Measurements from ENCODE around the gene SRPRA.
"Not testable (repeated sequence)": the region's sequence is repeated elsewhere in the genome, so short reads cannot be mapped to it uniquely, and the experiment has no call there.

SRPRA gene

GRCh38 chr11:126282736-126283591, 14.3 kb upstream of the SRPRA start, which contains the start of gene TIRAP:
TSS of gene TIRAP (plus strand) at chr11:126283093. CDS start at chr11:126290895, 7,802 bp downstream.
- no peak for DNase-seq

- no peak for DNase-seq
Measured at GRCh38 chr11:126282361-126282735, 13.7 kb upstream of the SRPRA start.

- DNase-seq = no peak
Measured at GRCh38 chr11:126281666-126282175, 13.0 kb upstream of the SRPRA start.

GRCh38 chr11:126281245-126281644, 12.6 kb upstream of the SRPRA start:
- DNase-seq = no peak

- no peak for DNase-seq
Measured at GRCh38 chr11:126280595-126280994, 11.9 kb upstream of the SRPRA start.

- no peak for DNase-seq
Measured at GRCh38 chr11:126279191-126279590, 10.5 kb upstream of the SRPRA start.

GRCh38 chr11:126277780-126278179, 9.1 kb upstream of the SRPRA start:
- DNase-seq = no peak

- no peak for DNase-seq
Measured at GRCh38 chr11:126277322-126277721, 8.6 kb upstream of the SRPRA start.

- no peak for DNase-seq
Measured at GRCh38 chr11:126268361-126268707, 361 bp downstream of the SRPRA start.

GRCh38 chr11:126267650-126268049, 1.0 kb downstream of the SRPRA start:
- no peak for DNase-seq

- DNase-seq = no peak
Measured at GRCh38 chr11:126265811-126266210, 2.9 kb downstream of the SRPRA start.

GRCh38 chr11:126263489-126263888, 5.2 kb downstream of the SRPRA start:
- no peak for DNase-seq

- DNase-seq = no peak
Measured at GRCh38 chr11:126262216-126262615, 6.5 kb downstream of the SRPRA start.

GRCh38 chr11:126257764-126258163, 10.9 kb downstream of the SRPRA start:
- no peak for DNase-seq

- no peak for DNase-seq
Measured at GRCh38 chr11:126257144-126257543, 11.6 kb downstream of the SRPRA start.

- DNase-seq = no peak
Measured at GRCh38 chr11:126256216-126256615, 12.5 kb downstream of the SRPRA start.

GRCh38 chr11:126255507-126255906, 13.2 kb downstream of the SRPRA start:
- DNase-seq = not testable (repeated sequence)

- DNase-seq = no peak
Measured at GRCh38 chr11:126254819-126255218, 13.9 kb downstream of the SRPRA start.

GRCh38 chr11:126253265-126253664, 15.4 kb downstream of the SRPRA start:
- DNase-seq = no peak

GRCh38 chr11:126246636-126247035, 22.1 kb downstream of the SRPRA start:
- DNase-seq = no peak

- DNase-seq = no peak
Measured at GRCh38 chr11:126233391-126233790, 35.3 kb downstream of the SRPRA start.

- DNase-seq = no peak
Measured at GRCh38 chr11:126232683-126233082, 36.0 kb downstream of the SRPRA start.

- no peak for DNase-seq
Measured at GRCh38 chr11:126231725-126232459, 36.8 kb downstream of the SRPRA start.
